Stimulated activated CD8-positive, alpha-beta memory T cell treated with anti-CD3 and anti-CD28 coated beads, Interleukin-15, amount 100 ng/mL, for 24 hours (primary cell): ENCODE measurements around the gene UNC13B.
"Not testable (repeated sequence)": the region's sequence is repeated elsewhere in the genome, so short reads cannot be mapped to it uniquely, and the experiment has no call there.

Source experiments
- DNase-seq: peaks from one replicate; pipeline ENCODE4 v3.0.0-alpha.2; 2020; ENCODE audit warnings: low read depth

Gene UNC13B

GRCh38 chr9:35380039-35380438 lies 218.2 kb downstream of the UNC13B start:
- DNase-seq = no peak

DNA sequence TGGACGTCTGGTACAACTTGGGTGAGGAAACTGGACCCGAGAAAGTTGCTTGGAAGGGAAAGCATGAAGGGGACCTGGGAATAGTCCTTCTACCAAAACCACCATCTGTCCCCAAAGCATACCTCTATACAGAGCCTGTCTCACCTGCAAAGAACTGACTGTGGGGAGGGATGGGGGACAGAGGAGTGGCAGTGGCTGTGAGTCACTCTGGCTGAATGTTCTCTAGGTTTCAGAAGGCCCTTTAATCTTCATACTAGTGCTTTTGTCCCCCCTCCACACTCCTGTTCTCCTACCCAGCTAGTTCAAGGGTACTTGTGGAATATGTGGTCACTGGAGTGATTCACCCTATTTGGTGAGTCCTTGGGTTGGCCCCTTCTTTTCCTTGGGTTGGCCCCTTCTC lies 218.8 kb downstream of the UNC13B start:
- no peak for DNase-seq

DNA sequence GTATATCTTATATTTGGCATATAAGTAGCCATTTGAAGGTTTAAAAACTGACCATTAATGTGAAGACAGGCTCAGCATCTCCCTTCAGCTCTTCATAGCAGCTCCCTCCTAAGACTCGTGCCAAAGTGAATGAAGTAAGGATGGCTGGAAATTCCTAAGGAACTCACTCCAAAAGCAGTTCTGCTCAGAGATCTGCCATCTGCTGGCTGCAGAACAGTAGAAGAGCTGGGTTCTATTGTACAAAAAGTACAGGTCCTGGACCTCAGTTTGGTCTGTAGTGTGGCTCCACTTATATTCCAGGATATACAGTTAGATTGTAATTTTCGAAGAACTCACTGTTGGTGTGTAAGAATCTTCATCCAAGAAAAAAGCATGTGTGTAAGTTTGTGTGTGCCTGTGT lies 223.2 kb downstream of the UNC13B start:
- no peak for DNase-seq

- DNase-seq = no peak
These were observed 233.4 kb downstream of the UNC13B start for GRCh38 chr9:35395076-35395705.

GRCh38 chr9:35395706-35396101 lies 233.9 kb downstream of the UNC13B start:
- no peak for DNase-seq

DNA sequence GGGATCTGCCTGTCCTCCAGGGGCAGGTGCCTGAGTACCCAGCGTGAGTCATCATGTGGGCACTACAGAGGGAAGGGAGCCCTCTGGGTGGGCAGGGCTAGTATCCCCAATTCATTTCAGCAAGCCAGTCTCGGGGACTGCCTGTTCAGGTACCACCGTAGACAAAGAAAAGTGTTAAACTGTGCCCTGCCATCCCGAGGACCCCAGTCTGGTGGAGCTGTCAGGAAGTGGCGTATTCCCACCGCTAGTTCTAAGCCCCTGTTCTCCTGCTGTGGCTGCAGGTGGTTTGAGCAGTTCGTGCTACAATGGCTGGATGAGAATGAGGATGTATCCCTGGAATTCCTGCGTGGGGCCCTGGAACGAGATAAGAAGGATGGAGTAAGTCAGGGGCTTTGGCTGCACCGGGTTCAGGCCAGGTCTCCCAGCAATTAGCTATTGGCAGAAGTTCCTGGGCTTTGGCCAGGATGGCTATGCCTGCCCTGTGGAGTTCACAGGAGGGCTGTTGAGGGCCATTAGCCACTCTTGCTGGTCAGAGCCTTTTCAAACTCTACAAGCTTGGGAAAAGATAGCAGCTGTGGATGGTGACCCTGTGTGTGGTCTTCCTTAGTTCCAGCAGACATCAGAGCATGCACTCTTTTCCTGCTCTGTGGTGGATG lies 234.9 kb downstream of the UNC13B start:
- DNase-seq = no peak

GRCh38 chr9:35397216-35397698 lies 235.4 kb downstream of the UNC13B start:
- DNase-seq = no peak

- DNase-seq = no peak
These were observed 236.1 kb downstream of the UNC13B start for GRCh38 chr9:35397923-35398322.

DNA sequence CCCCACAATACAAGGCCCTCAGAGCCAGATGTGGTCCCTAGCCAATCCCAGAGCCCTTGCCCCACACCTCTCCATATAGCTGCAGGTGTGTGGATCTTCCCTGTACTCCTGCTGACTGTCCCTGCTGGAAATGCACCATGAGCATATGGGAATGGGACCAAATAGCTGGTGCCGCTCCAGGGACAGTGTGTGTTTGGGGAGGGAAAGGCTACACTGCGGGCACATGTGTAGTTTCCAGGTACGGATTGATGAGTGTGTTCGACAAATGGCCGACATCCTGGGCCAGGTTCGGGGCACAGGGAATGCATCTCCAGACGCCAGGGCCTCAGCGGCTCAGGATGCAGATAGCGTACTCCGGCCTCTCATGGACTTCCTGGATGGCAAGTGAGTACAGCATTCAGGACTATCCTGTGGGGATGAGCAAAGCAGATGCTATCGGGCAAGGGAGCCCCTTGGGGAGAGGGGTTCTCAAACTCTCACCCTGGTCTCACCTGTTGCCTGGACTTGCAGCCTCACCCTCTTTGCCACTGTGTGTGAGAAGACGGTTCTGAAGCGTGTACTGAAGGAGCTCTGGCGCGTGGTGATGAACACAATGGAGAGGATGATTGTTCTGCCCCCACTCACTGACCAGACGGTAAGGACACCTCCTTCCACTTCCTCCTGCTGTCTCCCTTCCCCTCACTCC lies 237.0 kb downstream of the UNC13B start:
- no peak for DNase-seq

- no peak for DNase-seq
These were observed 243.1 kb downstream of the UNC13B start for GRCh38 chr9:35404865-35405264.

- no peak for DNase-seq
These were observed 244.6 kb downstream of the UNC13B start for GRCh38 chr9:35406183-35406959.

- DNase-seq = no peak
These were observed 246.0 kb downstream of the UNC13B start for GRCh38 chr9:35407846-35408245.

GRCh38 chr9:35409434-35409833 lies 247.6 kb downstream of the UNC13B start:
- not testable (repeated sequence) for DNase-seq

DNA sequence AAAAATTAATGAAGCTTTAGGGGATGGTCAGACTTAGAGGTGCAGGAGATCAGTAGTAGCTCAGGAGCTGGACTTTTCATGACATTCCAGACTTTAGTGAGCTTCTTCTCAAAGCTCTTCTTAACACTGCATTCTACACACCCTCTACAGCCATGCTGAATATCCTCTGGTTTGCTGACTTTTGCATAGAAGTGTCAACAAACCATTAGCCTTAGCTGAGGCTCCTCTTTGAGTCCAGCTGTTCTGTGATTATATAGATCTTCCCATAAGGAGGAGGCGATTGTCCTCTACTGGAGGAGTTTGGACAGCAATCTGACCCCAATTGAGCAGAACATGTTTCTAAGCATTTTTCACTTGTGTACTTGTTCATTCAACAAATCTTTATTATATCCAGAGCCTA lies 253.1 kb downstream of the UNC13B start:
- DNase-seq = no peak

- DNase-seq = no peak
These were observed 253.7 kb downstream of the UNC13B start for GRCh38 chr9:35415402-35416097.

DNA sequence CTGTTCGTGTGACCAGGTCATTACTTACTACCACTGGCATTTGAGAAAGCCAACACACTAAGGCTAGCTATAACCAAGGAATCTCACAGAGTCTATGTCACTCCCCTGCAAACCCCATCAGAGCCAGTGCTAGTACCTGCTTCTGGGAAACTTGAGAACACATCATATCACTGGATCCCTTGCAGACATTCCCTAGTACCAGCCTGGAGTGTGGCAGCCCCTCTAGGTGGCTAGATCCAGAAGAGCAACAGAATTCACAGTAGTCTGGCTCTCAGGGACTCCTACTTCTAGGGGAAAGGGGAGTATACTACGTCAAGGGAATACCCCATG lies 254.3 kb downstream of the UNC13B start:
- DNase-seq = no peak

GRCh38 chr9:35422346-35422745 lies 260.5 kb downstream of the UNC13B start:
- no peak for DNase-seq

DNA sequence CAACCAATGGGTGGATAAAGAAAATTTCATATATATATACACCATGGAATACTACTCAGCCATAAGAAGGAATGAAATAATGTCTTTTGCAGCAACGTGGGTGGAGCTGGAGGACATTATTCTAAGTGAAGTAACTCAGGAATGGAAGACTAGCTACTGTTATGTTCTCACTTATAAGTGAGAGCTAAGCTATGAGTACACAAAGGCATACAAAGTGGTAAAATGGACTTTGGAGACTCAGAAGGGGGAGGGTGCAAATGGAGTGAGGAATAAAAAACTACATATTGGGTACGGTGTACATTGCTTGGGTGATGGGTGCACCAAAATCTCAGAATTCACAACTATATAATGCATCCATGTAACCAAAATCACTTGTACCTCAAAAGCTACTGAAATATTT lies 260.9 kb downstream of the UNC13B start:
- no peak for DNase-seq

GRCh38 chr9:35423499-35423898 lies 261.7 kb downstream of the UNC13B start:
- DNase-seq = no peak

- DNase-seq = no peak
These were observed 262.8 kb downstream of the UNC13B start for GRCh38 chr9:35424356-35425352.

DNA sequence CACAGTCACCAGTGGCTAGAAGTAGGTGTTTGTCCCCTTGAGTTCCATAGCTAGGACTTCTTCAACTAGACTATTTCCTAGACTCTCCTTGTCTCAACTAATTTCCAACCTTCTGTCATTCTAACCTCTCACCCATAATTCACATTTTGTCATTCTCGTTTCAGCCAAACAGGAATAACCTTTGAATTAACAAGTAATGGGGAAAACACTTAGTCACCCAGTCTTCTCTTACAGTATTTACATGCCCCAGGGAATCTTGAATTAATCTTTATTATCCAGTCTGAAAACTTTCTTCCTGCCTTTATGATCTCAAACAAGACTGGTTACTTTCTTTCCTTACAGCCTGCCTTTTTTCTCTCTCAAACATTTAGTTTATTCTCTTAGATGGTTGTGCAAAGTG lies 264.8 kb downstream of the UNC13B start:
- no peak for DNase-seq
